GM21737 (cell line): ENCODE measurements around the gene FNDC11.
"Not testable (repeated sequence)": the region's sequence is repeated elsewhere in the genome, so short reads cannot be mapped to it uniquely, and the experiment has no call there.

Source experiments
- ATAC-seq: cut with Tn5 transposase; IDR thresholded peaks from one replicate; pipeline ENCODE4 v1.9.1; 2021; ENCODE audit warnings: mild to moderate bottlenecking, moderate library complexity; ENCODE audit not compliant: unreplicated experiment

FNDC11 gene

DNA sequence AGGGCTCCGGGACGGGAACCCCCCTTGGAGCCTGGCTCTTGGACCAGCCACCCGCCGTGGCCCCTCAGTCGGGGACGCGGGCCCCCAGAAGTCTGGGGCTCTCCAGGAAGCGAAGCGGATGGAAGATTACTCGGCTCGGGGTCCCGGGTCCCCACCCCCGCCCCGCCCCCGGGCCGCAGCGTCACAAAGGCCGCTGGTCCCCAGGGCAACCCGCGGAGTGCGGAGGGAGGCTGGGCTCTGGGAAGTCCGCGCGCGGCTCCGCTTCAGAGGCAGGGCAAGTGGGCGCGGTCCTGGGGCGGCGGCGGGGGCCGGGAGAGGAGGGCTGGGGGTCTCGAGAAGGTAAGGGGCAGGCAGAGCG lies at the start of gene FNDC11:
Gene FNDC11 (plus strand): TSS at position 227 of the 358 bp plus-strand sequence. CDS start 1,505 bp downstream, outside the sequence.
- ATAC-seq = peak; percentile 20

- no peak for ATAC-seq
These were observed 49.3 kb upstream of the FNDC11 start for GRCh38 chr20:63504642-63505041.

DNA sequence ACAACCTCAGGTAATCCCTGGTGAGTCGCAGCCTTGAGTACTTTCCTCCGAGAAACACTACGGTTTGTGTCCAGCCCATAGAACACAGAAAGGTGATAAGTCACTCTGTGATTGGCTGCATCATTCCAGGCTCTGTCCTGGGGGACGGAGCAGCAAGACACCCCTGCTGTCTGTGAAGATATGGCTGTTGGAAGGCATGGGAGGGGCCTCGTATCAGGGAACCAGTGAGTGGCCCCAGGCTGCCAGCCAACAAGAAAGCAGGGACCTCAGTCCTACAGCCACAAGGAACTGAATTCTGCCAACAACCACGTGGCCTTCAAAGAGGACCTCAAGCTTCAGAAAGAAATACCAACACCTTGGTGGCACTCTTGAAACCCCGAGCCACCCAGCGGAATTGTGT lies 48.7 kb upstream of the FNDC11 start:
- ATAC-seq = no peak

- no peak for ATAC-seq
These were observed 48.2 kb upstream of the FNDC11 start for GRCh38 chr20:63505723-63506122.

GRCh38 chr20:63507083-63507743 lies 46.7 kb upstream of the FNDC11 start:
- ATAC-seq = no peak

GRCh38 chr20:63508072-63508768 lies 45.7 kb upstream of the FNDC11 start:
- ATAC-seq = no peak

DNA sequence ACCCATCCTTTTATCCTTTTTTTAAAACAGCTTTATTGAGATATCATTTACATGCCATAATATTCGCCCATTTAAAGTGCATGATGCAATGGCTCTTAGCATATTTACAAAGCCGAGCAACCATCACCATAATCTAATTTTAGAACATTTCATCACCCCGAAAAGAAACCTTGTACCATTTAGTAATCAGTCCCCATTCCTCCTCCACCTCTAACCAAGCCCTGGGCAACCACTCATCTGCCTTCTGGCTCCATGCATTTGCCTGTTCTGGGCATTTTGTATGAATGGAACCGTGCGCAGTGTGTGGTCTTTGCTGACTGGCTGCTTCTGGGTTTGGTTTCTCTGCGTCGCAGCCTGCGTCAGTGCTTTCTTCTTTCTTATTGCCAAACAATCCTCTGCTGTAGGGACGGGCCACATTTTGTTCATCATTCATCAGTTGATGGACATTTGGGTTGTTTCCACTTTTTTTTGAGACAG lies 44.8 kb upstream of the FNDC11 start:
- no peak for ATAC-seq

DNA sequence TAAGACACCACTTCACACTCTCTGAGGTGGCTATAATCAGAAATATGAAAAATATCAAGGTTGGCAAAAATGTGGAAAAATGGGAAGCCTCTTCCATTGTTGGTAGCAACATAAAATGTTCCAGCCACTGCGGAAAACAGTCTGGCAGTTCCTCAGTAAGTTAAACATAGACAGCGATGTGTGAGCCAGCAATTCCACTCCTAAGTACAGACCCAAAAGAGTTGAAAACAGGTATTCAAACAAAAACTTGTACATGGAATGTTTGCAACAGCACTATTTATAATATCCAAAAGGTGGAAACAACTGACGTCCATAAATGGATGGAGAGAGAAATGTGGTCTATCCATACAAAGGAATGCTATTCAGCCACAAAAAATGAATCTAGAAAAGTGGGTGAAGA lies 40.8 kb upstream of the FNDC11 start:
- no peak for ATAC-seq

- ATAC-seq = not testable (repeated sequence)
These were observed 39.4 kb upstream of the FNDC11 start for GRCh38 chr20:63514520-63514919.

- no peak for ATAC-seq
These were observed 36.3 kb upstream of the FNDC11 start for GRCh38 chr20:63517376-63518309.

DNA sequence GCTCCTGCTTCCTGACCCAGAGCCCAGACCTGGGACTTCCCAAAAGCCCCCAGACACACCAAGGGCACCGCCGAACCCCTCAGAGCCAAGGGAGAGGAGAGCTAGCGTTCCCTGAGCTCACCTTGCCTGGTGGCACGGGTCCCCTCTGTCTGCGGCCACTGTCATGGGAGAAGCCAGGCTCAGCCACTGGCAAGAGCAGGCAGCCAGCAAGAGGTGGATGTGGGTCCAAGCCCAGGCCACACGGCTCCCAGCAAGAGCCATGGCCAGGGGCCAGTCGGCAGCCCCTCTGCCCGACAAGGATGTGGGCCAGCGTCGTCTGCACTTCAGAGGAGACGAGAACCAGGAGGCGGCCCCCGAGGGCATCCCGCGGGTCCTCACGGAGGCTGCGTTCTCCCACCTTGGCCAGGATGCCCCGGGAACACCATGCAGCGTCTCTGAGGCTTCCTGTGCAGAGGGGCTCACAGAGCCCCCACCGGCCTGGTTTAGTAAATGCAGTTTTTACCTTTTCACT lies 35.6 kb upstream of the FNDC11 start:
- ATAC-seq = no peak

DNA sequence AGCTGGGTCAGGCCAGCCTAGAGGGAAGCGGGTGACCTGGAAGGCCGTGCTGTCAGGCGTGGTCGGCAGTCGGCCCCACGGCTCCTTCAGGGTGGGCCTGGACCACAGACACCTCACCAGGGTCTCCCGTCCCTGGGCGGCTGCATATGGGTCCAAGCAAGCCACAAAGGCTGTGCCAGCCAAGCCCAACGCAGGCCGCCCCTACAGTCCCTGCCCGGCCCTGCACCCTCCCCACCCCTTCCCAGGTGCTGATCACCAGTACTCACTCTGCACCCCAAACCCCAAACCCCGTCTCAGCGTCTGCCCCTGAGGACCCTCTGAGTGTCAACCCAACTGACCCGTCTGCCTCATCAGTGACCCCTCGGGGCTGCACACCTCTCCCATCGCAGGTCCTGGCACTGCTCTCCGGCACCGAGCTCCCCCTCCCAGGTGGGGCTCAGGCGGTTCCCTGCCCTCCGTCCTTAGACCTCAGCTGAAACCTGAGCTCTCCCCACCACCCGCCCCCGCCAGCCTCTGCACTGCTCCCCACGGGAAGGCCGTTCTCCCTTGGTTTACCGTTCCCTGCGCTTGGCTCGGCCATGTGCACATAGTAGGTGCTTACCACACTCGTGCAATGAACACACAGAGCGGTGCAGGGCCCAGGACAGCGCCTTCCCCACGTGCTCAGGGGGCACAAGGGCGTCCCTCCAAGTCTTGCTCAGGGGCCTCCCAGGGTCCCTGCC lies 34.9 kb upstream of the FNDC11 start:
- no peak for ATAC-seq

- peak; percentile 41 for ATAC-seq
These were observed 34.1 kb upstream of the FNDC11 start for GRCh38 chr20:63519668-63520503.

DNA sequence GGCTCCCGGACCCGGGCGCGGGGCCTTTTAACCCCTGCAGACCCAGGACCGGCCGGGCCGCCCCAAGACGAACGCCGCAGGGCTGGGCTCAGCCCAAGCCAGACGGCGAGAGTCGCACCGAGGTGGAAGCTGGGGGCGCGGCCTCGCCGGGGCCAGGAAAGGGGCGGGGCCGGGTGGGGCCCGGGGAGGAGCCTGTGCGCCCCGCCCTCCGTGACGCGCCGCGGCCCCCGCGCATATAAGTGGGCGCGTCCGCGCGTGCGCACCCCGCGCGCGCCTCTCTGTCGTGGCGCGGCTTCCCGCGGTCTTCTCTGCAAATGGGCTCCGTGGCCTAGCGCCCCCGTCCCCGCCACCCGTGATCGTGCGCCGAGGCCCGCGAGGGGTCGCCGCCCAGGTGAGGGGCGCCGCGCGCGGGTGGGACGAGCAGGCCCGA lies 33.4 kb upstream of the FNDC11 start, which contains the start of gene PPDPF:
Gene PPDPF (plus strand): TSS at position 262 of the 430 bp plus-strand sequence. CDS start 544 bp downstream, outside the sequence.
- peak; percentile 59 for ATAC-seq

- peak; percentile 36 for ATAC-seq
These were observed 32.9 kb upstream of the FNDC11 start for GRCh38 chr20:63520934-63521601.

DNA sequence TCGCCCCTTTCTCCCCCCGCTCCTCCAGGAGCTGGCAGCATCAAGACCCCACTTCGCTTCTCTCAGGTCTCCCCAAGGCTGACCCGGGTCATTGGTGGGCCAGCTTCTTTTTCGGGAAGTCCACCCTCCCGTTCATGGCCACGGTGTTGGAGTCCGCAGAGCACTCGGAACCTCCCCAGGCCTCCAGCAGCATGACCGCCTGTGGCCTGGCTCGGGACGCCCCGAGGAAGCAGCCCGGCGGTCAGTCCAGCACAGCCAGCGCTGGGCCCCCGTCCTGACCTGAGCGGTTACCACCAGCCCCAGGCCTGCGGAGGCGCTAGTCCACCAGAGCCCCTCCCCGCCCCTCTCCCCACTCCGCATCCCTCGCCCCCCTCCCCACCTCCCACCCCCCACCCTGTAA lies 32.4 kb upstream of the FNDC11 start:
- no peak for ATAC-seq

- no peak for ATAC-seq
These were observed 31.7 kb upstream of the FNDC11 start for GRCh38 chr20:63522091-63522868.

GRCh38 chr20:63522981-63523611 lies 30.9 kb upstream of the FNDC11 start:
- ATAC-seq = no peak
